NCI-H2227 (cell line): ENCODE measurements around the gene GALM.

Experiments used
- DNase-seq: peaks from one replicate; lab custom pipeline; 2025; ENCODE audit not compliant: unreplicated experiment; lab: John Stamatoyannopoulos, UW

Gene GALM

DNA sequence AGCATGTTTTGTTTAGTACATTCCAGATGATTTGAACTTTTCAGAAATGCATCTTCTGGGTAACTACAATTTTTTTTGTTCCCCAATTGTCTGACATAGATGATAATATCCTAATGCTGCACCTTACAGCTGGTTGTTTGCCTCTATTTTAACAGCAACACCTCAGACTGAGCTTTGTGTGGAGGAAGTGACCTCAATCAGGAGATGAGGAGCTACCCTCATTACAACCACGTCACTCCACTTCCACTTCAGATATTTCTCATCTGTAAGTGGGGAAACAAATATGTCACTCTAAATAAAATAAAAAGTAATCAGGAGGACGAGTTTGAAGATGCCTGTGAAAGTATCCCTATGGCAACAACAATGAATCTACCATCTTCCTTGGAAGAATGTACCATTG lies 97.3 kb downstream of the GALM start:
- no peak for DNase-seq

DNA sequence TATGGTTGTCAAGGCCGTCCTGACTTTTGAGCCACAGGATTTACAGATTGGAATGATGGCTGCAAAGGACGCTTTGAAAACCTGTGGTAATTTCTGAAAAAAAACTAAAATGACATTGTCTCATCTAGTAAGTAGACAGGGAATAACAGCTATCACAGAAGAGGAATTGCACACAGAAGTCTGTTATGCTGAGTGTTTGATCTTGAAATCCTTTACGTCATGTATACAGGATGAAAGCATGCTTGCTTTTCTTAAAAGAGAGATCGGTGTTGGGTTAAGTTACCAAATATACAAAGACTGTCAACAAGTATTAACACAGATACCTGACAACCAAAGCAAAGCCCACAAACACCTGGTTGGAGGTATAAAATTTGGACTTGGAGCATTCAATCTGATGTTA lies 97.8 kb downstream of the GALM start:
- no peak for DNase-seq

DNA sequence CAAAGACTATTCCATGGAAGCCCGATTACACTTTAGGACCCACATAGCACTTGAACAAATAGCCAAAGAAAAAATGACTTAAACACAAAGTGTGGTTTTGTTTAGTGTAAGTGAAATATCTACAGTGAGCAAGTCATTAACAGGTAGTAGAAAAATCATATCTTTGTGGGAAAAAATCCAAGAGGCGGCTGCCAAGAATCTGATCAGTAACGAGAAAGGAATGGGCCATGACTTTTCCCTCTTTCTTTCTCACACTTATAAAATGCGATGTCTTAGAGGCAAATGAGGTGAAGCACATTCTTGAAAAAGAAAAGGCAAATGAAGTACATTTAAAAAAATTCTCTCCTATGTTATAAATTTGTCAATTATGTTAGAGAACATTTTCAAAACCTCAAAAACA lies 99.2 kb downstream of the GALM start:
- DNase-seq = no peak

DNA sequence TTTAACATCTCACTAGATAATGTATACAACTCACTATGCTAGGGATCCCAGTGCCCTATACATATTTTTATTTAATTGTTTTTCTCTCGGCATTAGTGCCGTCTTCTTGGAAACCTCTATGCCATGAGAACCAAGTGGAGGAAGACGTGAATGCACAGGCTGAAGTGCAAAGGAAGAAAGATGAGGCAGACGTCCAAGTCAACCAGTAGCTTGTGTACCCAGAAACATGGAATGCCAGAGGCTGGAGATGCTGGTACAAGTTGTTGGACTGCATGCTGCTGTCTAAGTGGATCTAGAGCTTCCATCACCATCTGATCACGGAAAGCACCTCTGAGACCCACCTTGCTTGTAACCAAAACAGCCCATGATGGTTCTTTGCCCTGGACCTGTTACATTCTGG lies 99.6 kb downstream of the GALM start:
- no peak for DNase-seq

DNA sequence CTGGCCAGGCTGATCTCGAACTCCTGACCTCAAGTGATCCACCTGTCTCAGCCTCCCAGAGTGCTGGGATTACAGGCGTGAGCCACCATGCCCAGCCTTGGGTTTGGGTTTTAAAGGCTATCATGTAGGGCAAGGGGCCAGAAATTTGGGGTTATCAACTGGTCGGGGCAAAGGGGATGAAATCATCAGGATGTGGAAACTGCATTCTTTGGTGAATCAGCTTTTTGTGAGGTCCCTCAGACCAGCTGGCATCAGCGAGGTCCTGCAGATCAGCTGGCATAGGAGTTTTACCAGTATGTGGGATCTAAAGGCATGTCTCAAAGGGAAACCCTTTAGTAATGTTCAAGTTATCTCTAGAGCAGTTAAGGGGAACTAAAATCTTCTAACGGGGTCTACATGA lies 105.7 kb downstream of the GALM start:
- DNase-seq = no peak

DNA sequence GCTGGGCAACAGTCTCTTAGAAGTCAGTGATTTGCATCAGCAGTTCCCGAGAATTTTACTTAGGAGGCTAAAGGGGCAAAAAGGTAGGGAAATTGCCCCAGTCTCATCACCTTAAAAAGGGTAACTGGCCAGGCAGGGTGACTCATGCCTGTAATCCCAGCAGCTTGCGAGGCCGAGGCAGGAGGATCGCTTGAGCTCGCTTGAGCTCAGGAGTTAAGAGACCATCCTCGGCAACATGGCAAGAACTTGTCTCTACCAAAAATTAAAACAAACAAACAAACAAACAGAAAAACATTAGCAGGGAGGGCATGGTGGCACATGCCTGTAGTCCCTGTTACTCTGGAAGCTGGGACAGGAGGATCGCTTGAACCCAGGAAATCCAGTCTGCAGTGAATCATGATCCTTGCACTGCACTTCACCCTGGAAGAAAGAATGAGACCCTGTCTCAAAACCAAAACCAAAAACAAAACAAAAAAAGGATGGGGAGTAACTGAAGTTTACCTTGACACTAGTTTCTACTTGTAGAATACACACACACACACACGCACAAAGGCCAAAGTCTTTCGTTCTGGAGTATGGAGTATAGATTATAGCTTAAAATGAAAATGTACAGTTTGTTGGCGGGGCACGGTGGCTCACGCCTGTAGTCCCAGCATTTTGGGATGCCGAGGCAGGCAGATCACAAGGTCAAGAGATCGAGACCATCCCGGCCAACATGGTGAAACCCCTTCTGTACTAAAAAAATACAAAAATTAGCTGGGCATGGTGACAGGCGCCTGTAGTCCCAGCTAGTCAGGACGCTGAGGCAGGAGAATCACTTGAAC lies 109.4 kb downstream of the GALM start:
- no peak for DNase-seq

DNA sequence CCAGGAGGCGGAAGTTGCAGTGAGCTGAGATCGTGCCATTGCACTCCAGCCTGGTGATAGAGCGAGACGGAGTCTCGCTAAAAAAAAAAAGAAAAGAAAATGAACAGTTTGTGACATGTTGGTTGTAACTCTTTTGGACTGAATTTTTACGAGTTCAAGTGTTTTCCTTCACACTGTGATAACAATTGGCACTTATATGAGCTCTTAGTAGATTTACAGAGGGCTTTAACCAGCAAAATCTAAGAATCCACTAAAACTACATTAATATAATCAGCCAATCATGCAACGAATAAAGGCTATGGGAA lies 110.0 kb downstream of the GALM start:
- no peak for DNase-seq

DNA sequence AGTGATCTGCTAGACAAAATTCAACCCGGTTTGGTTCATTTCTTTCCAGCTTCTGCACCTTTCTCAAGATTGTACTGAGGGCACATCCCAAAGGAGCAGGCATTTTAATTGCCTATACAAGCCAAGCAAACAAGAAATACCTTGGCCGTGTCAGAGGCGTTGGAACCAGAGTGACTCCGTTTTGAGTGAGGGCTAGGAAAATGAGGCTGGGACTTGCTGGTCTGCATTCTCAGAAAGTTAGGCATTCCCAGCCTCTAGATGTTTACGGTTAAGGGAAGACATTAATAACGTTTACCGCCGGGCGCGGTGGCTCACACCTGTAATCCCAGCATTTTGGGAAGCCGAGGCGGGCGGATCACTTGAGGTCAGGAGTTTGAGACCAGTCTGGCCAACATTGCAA lies 110.6 kb downstream of the GALM start:
- no peak for DNase-seq

DNA sequence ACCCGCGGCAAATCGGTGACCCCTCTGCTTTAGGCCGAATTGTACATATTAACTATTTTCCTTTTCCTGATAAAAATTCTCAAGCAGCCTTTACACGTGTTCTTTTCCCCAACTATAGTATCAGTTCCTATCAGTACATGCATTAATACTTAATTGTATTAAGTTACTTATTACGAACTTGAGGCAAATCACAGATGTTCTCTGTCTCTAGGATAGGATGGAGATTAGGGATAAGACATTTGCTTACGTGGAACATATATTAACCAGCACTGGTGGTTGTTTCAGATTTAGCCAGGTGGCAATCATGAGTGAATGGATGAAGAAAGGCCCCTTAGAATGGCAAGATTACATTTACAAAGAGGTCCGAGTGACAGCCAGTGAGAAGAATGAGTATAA lies 112.8 kb downstream of the GALM start:
- no peak for DNase-seq

DNA sequence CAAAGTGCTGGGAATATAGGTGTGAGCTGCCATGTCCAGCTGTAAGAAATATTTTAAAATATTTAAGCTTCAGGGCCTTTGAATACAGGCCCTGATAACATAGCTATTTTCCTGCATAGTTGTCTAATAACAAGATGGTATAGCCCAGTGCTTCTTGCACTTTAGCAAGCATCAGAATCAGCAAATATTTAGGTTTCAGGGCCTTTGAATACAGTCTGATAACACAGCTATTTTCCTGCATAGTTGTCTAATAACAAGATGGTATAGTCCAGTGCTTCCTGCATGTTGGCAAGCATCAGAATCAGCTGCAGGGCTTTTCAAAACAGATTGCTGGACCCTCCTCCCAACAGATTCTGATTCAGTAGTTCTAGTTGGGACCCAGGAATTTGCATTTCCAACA lies 117.7 kb downstream of the GALM start:
- DNase-seq = no peak
